GM06990 (cell line): ENCODE measurements around the gene SLC6A12.

Experiments
- DNase-seq: peaks from one replicate; pipeline ENCODE4 v3.0.0-alpha.2; 2011; ENCODE audit not compliant: insufficient read length; ENCODE audit errors: extremely low read depth
- H3K27me3 ChIP-seq: replicated peaks from 2 replicates; pipeline ENCODE4 v1.6.0; 2011; ENCODE audit warnings: low read length; ENCODE audit not compliant: control insufficient read depth, insufficient read depth
- H3K36me3 ChIP-seq: 2 replicates; pipeline ENCODE4 v1.5.1; 2011; ENCODE audit warnings: low read length; ENCODE audit not compliant: control insufficient read depth, insufficient read depth
- H3K4me3 ChIP-seq: replicated peaks from 2 replicates; pipeline ENCODE4 v1.5.1; 2011; ENCODE audit warnings: low read depth, mild to moderate bottlenecking, control low read depth, low read length
- TF ChIP-seq, protein P1 (sequence below): IDR thresholded peaks from 2 replicates; pipeline ENCODE4 v1.5.1; 2011; ENCODE audit warnings: low read length, control low read depth, mild to moderate bottlenecking, inconsistent platforms; ENCODE audit not compliant: insufficient read depth, poor library complexity, severe bottlenecking

Gene SLC6A12

DNA sequence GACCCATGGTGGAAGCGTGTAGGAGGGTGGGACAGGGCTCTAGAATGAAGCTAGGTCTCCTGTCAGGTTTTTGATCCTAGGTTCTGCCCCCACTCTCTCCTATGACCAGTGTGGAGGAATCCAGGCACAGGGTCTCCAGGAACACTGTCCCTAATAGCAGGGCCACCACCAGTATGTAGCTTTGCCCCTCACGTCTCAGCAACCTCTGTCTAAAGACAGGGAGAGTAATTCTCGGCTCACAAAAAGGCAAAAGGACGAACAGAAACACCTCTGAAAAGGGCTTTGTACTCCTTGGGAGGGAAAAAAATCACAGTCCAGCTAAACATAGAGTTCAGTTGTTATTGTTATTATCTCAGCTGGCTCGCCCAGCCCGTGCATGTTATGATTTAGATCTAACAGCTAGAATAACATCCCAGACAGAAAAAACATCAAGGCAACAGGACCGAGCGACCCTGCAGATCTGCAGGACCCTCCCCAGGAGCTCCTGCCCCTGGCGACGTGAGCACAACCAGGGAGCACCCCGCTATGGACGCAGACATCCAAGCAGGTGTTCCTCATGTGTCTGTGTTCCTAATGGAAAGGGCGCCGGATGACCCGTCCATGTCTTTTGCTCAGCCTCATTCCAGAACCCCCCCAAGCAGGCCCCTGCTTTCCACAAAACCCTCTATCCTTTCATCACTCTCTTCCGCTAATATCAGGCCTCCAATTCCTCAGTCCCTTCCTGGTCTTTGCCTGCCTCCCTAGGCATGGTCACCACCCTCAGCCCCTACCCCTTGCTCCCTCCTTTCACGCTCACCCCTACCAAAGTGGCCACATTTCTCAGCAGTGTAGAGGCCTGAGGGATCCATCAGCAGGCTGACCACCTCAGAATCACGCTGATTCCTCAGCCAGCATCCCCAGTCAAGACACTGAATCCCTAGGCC is 14.2 kb upstream of the SLC6A12 start:
- Histone ChIP-seq H3K36me3 (no peaks in the 10 kb centered on the region), H3K4me3 (no peak overlapping the region), H3K27me3 (no peaks in the 10 kb centered on the region; the same call in none of the 2 replicates)
- DNase-seq = no peak
- TF ChIP-seq, protein P1, sequence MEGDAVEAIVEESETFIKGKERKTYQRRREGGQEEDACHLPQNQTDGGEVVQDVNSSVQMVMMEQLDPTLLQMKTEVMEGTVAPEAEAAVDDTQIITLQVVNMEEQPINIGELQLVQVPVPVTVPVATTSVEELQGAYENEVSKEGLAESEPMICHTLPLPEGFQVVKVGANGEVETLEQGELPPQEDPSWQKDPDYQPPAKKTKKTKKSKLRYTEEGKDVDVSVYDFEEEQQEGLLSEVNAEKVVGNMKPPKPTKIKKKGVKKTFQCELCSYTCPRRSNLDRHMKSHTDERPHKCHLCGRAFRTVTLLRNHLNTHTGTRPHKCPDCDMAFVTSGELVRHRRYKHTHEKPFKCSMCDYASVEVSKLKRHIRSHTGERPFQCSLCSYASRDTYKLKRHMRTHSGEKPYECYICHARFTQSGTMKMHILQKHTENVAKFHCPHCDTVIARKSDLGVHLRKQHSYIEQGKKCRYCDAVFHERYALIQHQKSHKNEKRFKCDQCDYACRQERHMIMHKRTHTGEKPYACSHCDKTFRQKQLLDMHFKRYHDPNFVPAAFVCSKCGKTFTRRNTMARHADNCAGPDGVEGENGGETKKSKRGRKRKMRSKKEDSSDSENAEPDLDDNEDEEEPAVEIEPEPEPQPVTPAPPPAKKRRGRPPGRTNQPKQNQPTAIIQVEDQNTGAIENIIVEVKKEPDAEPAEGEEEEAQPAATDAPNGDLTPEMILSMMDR = no peak

DNA sequence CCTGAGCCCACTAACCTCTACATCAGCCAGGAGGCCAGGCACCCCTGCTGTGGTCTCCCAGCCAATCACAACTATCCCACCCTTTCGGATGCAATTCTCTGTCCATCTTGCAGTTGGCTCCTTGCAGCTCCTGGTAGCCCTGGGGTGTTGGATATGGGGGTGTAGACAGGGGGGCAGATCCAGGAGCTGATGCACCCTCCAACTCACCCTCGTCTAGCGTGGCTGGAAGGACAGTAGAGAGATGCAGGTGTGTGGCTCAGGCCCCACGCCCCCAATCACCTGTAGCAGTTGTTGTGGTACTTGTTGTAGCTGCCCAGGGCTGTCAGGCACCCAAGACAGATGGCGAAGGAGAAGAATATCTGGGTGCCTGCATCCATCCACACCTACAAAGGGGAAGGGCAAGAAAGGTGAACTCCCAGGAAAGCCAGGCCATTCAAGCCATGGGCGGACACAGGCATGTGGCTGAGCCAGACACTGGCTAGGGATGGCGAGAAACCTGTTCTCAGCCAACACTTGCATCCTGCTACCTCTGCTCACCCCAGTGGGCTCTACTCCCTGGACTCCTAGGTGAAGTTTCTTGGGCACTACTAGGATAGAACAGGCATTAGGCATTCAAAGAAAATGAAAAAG is 13.4 kb upstream of the SLC6A12 start:
- Histone ChIP-seq H3K4me3 (no peak overlapping the region), H3K36me3 (no peaks in the 10 kb centered on the region), H3K27me3 (peaks cover 1% of the 10 kb centered on the region)
- TF ChIP-seq, protein P1 = no peak
- DNase-seq = no peak

GRCh38 chr12:226401-226800 is 12.4 kb upstream of the SLC6A12 start:
- H3K27me3 ChIP-seq = peaks cover 1% of the 10 kb centered on the region
- no peaks in the 10 kb centered on the region for H3K36me3 ChIP-seq
- H3K4me3 ChIP-seq = no peak overlapping the region
- no peak for DNase-seq
- TF ChIP-seq, protein P1 = no peak

DNA sequence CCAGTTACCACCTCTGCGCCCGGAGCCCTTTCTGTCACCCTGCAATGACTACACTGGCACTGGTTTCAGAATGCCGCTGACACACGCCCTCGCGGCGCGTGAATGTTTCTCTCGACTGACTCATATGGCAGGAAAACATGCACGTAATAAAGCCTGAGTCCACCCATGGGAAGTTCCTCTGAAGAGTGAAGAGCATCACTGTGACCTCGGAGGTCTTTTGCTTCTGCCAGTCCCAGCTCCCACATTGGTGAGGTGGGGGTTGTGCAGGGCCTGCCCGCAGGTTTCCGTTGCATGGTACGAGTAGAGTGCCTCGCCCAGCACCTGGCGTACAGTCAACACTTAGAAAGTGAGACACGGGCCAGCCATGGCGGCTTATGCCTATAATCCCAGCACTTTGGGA is 11.1 kb upstream of the SLC6A12 start:
- TF ChIP-seq, protein P1 = no peak
- H3K36me3 ChIP-seq = no peaks in the 10 kb centered on the region
- no peak for DNase-seq
- H3K27me3 ChIP-seq = peaks cover 1% of the 10 kb centered on the region
- no peak overlapping the region for H3K4me3 ChIP-seq

- no peak overlapping the region for H3K4me3 ChIP-seq
- TF ChIP-seq, protein P1 = no peak
- peaks cover 1% of the 10 kb centered on the region for H3K27me3 ChIP-seq
- H3K36me3 ChIP-seq = no peaks in the 10 kb centered on the region
- no peak for DNase-seq
Observed at GRCh38 chr12:224330-224729, 10.4 kb upstream of the SLC6A12 start.
